Esophagus squamous epithelium (tissue), 5 donors: ENCODE results near the gene EXOC3L4. TPM values are rescaled to one million over a fixed set of nuclear protein-coding genes. Genes with fewer than 3 reads are reported as not detected.

ENCODE experiments used
- DNase-seq: peaks from one replicate; lab custom pipeline; 2025; lab: John Stamatoyannopoulos, UW
- H3K27ac ChIP-seq, 4 donors: fragments of 200-600 bp; sonication (generic); one replicate each; pipeline ENCODE4 v1.5.1; 2016 to 2019; ENCODE audit warnings: mild to moderate bottlenecking in 1 of 4
- H3K27me3 ChIP-seq, 4 donors: fragments of 200-600 bp; sonication (generic); 1 replicate in 3 of 4; 2 replicates in 1 of 4; pipeline versions ENCODE4 v1.5.1 to v1.6.0; 2017 to 2021; ENCODE audit warnings: antibody characterized with exemption in 1 of 4
- H3K36me3 ChIP-seq, 3 donors: fragments of 200-600 bp; sonication (generic); one replicate each; pipeline ENCODE4 v1.5.1; 2016 to 2019
- H3K4me1 ChIP-seq, 3 donors: fragments of 200-600 bp; sonication (generic); one replicate each; pipeline ENCODE4 v1.5.1; 2017 to 2019
- H3K4me3 ChIP-seq, 4 donors: fragments of 200-600 bp; sonication (generic); 1 replicate in 3 of 4; 2 replicates in 1 of 4; pipeline ENCODE4 v1.5.1; 2016 to 2019; ENCODE audit warnings: mild to moderate bottlenecking in 2 of 4, moderate library complexity in 1 of 4
- H3K9me3 ChIP-seq, 3 donors: fragments of 200-600 bp; sonication (generic); one replicate each; pipeline ENCODE4 v1.5.1; 2016 to 2019
- POLR2A ChIP-seq, 4 donors: fragments of 450-650 bp; IDR thresholded peaks; one replicate each; pipeline ENCODE4 v1.6.1; 2017; ENCODE audit warnings: antibody characterized with exemption in 4 of 4, mild to moderate bottlenecking in 4 of 4, moderate library complexity in 3 of 4
- WGBS, 2 donors: methylation state at CpG; one replicate each; pipeline ENCODE4 v1.1.5; 2018; 5-methylcytosine and 5-hydroxymethylcytosine counted together
- intact Hi-C: fragments of 100-400 bp; cut with DNase I; formaldehyde crosslinking; loops from one replicate; pipeline ENCODE4 v1.15.0; 2022
- total RNA-seq, 4 donors: library from RNA; depleted of rRNA; stranded (reverse); fragments of >200 nt; gene quantifications; one replicate each; pipeline ENCODE4 v1.1.0, GENCODE V29; 2016
- TF ChIP-seq, protein P1 (sequence below), 6 experiments: fragments of 450-650 bp in 4 of 6; fragments of 200-600 bp in 2 of 6; sonication (generic) in 2 of 6; IDR thresholded peaks; one replicate each; pipeline ENCODE4 v1.5.1; 2016 to 2019; ENCODE audit warnings: antibody characterized with exemption in 6 of 6, mild to moderate bottlenecking in 4 of 6, moderate library complexity in 4 of 6
- donor health status: DM: yes; HTN: yes; CAD: no.

Gene EXOC3L4
- total RNA-seq, 4 donors from 2014 or later: 1.00 TPM; not detected in 3

- peaks cover 10 to 57% (median 16%) of the 10 kb centered on the region in 3 donors for H3K36me3 ChIP-seq
- H3K4me1 ChIP-seq: peaks cover 43 to 74% (median 52%) of the 10 kb centered on the region in 3 donors
- H3K9me3 ChIP-seq: no peaks in the 10 kb centered on the region
- 56 to 80% methylated on average over 1 to 14 of the region's 26 CpGs for WGBS, 2 donors
- H3K27me3 ChIP-seq: peaks cover 0 to 7% (median 0%) of the 10 kb centered on the region in 4 donors
- no peak for TF ChIP-seq POLR2A (IDR thresholded peaks at IDR 0.05)
- TF ChIP-seq, protein P1, sequence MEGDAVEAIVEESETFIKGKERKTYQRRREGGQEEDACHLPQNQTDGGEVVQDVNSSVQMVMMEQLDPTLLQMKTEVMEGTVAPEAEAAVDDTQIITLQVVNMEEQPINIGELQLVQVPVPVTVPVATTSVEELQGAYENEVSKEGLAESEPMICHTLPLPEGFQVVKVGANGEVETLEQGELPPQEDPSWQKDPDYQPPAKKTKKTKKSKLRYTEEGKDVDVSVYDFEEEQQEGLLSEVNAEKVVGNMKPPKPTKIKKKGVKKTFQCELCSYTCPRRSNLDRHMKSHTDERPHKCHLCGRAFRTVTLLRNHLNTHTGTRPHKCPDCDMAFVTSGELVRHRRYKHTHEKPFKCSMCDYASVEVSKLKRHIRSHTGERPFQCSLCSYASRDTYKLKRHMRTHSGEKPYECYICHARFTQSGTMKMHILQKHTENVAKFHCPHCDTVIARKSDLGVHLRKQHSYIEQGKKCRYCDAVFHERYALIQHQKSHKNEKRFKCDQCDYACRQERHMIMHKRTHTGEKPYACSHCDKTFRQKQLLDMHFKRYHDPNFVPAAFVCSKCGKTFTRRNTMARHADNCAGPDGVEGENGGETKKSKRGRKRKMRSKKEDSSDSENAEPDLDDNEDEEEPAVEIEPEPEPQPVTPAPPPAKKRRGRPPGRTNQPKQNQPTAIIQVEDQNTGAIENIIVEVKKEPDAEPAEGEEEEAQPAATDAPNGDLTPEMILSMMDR (IDR thresholded peaks at IDR 0.05): no peak
- no peak overlapping the region for H3K4me3 ChIP-seq
- DNase-seq: no peak
- intact Hi-C loops: no loop called here
- H3K27ac ChIP-seq: peak overlapping the region; percentile 47 to 91 (median 88)
These were observed 41.1 kb downstream of the EXOC3L4 start for GRCh38 chr14:103135333-103136260.

GRCh38 chr14:103136388-103137271, 42.1 kb downstream of the EXOC3L4 start:
- intact Hi-C loops: no loop called here
- H3K36me3 ChIP-seq: peaks cover 10 to 48% (median 16%) of the 10 kb centered on the region in 3 donors
- 34 to 38% methylated on average over 18 to 20 of the region's 20 CpGs for WGBS, 2 donors

DNA sequence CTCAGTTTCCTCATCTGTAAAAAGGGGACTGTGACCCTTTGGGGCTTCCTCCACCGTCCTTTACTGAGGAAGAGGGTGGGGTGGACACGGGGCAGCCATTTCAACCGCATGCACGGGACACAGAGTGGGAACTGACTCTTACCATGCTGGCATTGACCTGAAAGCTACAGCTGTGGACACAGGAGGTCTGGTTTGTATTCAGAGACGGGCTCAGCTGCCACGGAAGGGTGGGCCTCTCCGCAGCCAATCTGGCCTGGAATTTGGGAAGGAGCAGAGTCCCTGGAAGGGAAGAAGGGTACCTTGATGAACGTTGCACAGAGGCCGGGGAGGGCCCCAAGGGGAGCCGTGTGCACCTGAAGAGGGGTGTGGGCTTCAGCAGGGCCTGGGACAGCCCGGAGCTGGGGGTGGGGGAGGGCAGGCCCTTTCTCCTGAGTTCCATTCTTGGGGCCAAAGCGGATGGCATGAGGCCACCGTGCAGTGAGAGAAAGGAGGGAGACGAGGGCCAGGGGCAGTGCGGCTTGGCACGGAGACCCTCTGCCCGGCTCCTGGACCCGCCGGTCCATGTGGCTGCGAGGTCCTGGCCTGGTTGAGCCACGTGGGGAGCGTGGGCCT, 43.3 kb downstream of the EXOC3L4 start:
- TF ChIP-seq, protein P1 (IDR thresholded peaks at IDR 0.05): no peak
- TF ChIP-seq POLR2A (IDR thresholded peaks at IDR 0.05): no peak
- H3K4me1 ChIP-seq: peaks cover 33 to 65% (median 35%) of the 10 kb centered on the region in 3 donors
- WGBS, 2 donors: 80 to 84% methylated on average over 2 to 18 of the region's 22 CpGs
- intact Hi-C loops: no loop called here
- H3K4me3 ChIP-seq: no peak overlapping the region
- H3K36me3 ChIP-seq: peaks cover 8 to 36% (median 14%) of the 10 kb centered on the region in 3 donors
- DNase-seq: no peak
- no peaks in the 10 kb centered on the region for H3K9me3 ChIP-seq
- H3K27me3 ChIP-seq: peaks cover 0 to 28% (median 0%) of the 10 kb centered on the region in 4 donors
- peak overlapping the region; percentile 71 to 91 (median 88) for H3K27ac ChIP-seq

More at GRCh38 chr14:103136388-103137271, 42.1 kb downstream of the EXOC3L4 start:
- Histone ChIP-seq H3K27ac (peak overlapping the region; percentile 84 to 91 (median 90)), H3K4me3 (peak overlapping the region in 2 of 4 donors; percentile 2 to 27), H3K4me1 (peaks cover 37 to 72% (median 42%) of the 10 kb centered on the region in 3 donors), H3K9me3 (no peaks in the 10 kb centered on the region), H3K27me3 (peaks cover 0 to 16% (median 0%) of the 10 kb centered on the region in 4 donors)
- no peak for DNase-seq
- TF ChIP-seq, protein P1 (IDR thresholded peaks at IDR 0.05): no peak
- peak in 1 of 4 donors; percentile 6 for TF ChIP-seq POLR2A (IDR thresholded peaks at IDR 0.05)

- Histone ChIP-seq H3K4me1 (peaks cover 33 to 65% (median 35%) of the 10 kb centered on the region in 3 donors), H3K36me3 (peaks cover under 1 to 29% (median 6%) of the 10 kb centered on the region in 3 donors), H3K27ac (peak overlapping the region; percentile 71 to 91 (median 88)), H3K9me3 (no peaks in the 10 kb centered on the region), H3K4me3 (peak overlapping the region; percentile 11 to 33 (median 28)), H3K27me3 (peaks cover 0 to 35% (median 0%) of the 10 kb centered on the region in 4 donors)
- no peak for DNase-seq
- 0 to 51% methylated on average over 1 to 8 of the region's 66 CpGs for WGBS, 2 donors
- intact Hi-C loops: no loop called here
- no peak for TF ChIP-seq POLR2A (IDR thresholded peaks at IDR 0.05)
- TF ChIP-seq, protein P1 (IDR thresholded peaks at IDR 0.05): no peak
These were observed 44.0 kb downstream of the EXOC3L4 start for GRCh38 chr14:103138301-103139131.
